B cell (primary cell): ENCODE measurements around the gene GLIS2.

ENCODE experiments used
- EZH2 ChIP-seq: IDR thresholded peaks from 2 replicates; pipeline ENCODE4 v1.6.1; 2012; ENCODE audit warnings: borderline replicate concordance, low read depth, mild to moderate bottlenecking, moderate library complexity, low read length; ENCODE audit not compliant: insufficient read depth, poor library complexity, severe bottlenecking
- TF ChIP-seq, protein P1 (sequence below): fragments of 200-600 bp; IDR thresholded peaks from one replicate; pipeline ENCODE4 v1.8.0; 2022; ENCODE audit warnings: antibody characterized with exemption, mild to moderate bottlenecking

- TF ChIP-seq, protein P1, sequence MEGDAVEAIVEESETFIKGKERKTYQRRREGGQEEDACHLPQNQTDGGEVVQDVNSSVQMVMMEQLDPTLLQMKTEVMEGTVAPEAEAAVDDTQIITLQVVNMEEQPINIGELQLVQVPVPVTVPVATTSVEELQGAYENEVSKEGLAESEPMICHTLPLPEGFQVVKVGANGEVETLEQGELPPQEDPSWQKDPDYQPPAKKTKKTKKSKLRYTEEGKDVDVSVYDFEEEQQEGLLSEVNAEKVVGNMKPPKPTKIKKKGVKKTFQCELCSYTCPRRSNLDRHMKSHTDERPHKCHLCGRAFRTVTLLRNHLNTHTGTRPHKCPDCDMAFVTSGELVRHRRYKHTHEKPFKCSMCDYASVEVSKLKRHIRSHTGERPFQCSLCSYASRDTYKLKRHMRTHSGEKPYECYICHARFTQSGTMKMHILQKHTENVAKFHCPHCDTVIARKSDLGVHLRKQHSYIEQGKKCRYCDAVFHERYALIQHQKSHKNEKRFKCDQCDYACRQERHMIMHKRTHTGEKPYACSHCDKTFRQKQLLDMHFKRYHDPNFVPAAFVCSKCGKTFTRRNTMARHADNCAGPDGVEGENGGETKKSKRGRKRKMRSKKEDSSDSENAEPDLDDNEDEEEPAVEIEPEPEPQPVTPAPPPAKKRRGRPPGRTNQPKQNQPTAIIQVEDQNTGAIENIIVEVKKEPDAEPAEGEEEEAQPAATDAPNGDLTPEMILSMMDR, result no peak
- TF ChIP-seq EZH2, result no peak
These were observed 6.6 kb upstream of the GLIS2 start for GRCh38 chr16:4309102-4309832.
